HG03159 (cell line): Measurements from ENCODE around the gene UROC1.
A peak's percentile ranks its signal among the peaks of the same experiment; 100 is the strongest.

Source experiments
- ATAC-seq: cut with Tn5 transposase; IDR thresholded peaks from one replicate; pipeline ENCODE4 v1.9.1; 2021; ENCODE audit warnings: mild to moderate bottlenecking, moderate library complexity; ENCODE audit not compliant: unreplicated experiment

Gene UROC1

GRCh38 chr3:126481808-126482502 is 35.6 kb downstream of the UROC1 start:
- no peak for ATAC-seq

- ATAC-seq, result no peak
These were observed 36.7 kb downstream of the UROC1 start for GRCh38 chr3:126480861-126481260.

- no peak for ATAC-seq
These were observed 37.4 kb downstream of the UROC1 start for GRCh38 chr3:126480206-126480605.

GRCh38 chr3:126479642-126480041 is 37.9 kb downstream of the UROC1 start:
- no peak for ATAC-seq

- no peak for ATAC-seq
These were observed 38.8 kb downstream of the UROC1 start for GRCh38 chr3:126478581-126479310.

GRCh38 chr3:126477061-126477380 is 40.6 kb downstream of the UROC1 start:
- ATAC-seq, result no peak

GRCh38 chr3:126476166-126477060 is 41.2 kb downstream of the UROC1 start:
- ATAC-seq, result peak; percentile 20

- peak; percentile 71 for ATAC-seq
These were observed 42.0 kb downstream of the UROC1 start, which contains the start of gene ZXDC for GRCh38 chr3:126475413-126476114. TSS of gene ZXDC (minus strand) at chr3:126475891. CDS start at chr3:126475865, 26 bp downstream.

- peak; percentile 22 for ATAC-seq
These were observed 42.8 kb downstream of the UROC1 start for GRCh38 chr3:126474498-126475412.

- ATAC-seq, result no peak
These were observed 44.0 kb downstream of the UROC1 start for GRCh38 chr3:126473292-126474168.

- ATAC-seq, result no peak
These were observed 45.1 kb downstream of the UROC1 start for GRCh38 chr3:126472277-126473006.

- no peak for ATAC-seq
These were observed 48.1 kb downstream of the UROC1 start for GRCh38 chr3:126469479-126469878.

- ATAC-seq, result no peak
These were observed 49.3 kb downstream of the UROC1 start for GRCh38 chr3:126468028-126468891.

- ATAC-seq, result no peak
These were observed 50.0 kb downstream of the UROC1 start for GRCh38 chr3:126467611-126467955.

- no peak for ATAC-seq
These were observed 50.5 kb downstream of the UROC1 start for GRCh38 chr3:126466886-126467610.

GRCh38 chr3:126465928-126466544 is 51.5 kb downstream of the UROC1 start:
- ATAC-seq, result no peak
